Keratinocyte (primary cell): ENCODE results near the gene AOAH. TPM values are rescaled to one million over a fixed set of nuclear protein-coding genes. Genes with fewer than 3 reads are reported as not detected.
"Not testable (repeated sequence)": the region's sequence is repeated elsewhere in the genome, so short reads cannot be mapped to it uniquely, and the experiment has no call there.

Experiments used
- DNase-seq: peaks from one replicate; pipeline ENCODE4 v3.0.0-alpha.2; 2011; ENCODE audit warnings: low read depth, missing footprints, low spot score
- FAIRE-seq: peaks from 2 replicates; lab custom pipeline; 2011; peaks lifted over from hg19 to GRCh38; lab: Jason Lieb, UNC
- H2AFZ ChIP-seq: 2 replicates; pipeline ENCODE4 v1.6.0; 2012; ENCODE audit warnings: low read length, control low read depth, inconsistent platforms; ENCODE audit not compliant: control insufficient read depth
- H3K27ac ChIP-seq: 2 replicates; pipeline ENCODE4 v1.5.1; 2011; ENCODE audit warnings: low read length; ENCODE audit not compliant: control insufficient read depth, insufficient read depth
- H3K27me3 ChIP-seq: 3 replicates; pipeline ENCODE4 v1.6.0; 2011; ENCODE audit warnings: low read length; ENCODE audit not compliant: control insufficient read depth, insufficient read depth; ENCODE audit errors: extremely low read depth
- H3K36me3 ChIP-seq, 2 experiments: 2 replicates in 1 of 2; 3 replicates in 1 of 2; pipeline ENCODE4 v1.5.1; 2011; ENCODE audit warnings: low read length in 2 of 2, mild to moderate bottlenecking in 1 of 2; ENCODE audit not compliant: control insufficient read depth in 2 of 2, insufficient read depth in 2 of 2; ENCODE audit errors: extremely low read depth in 1 of 2
- H3K4me1 ChIP-seq: 3 replicates; pipeline ENCODE4 v1.5.1; 2011; ENCODE audit warnings: low read length; ENCODE audit not compliant: control insufficient read depth, insufficient read depth; ENCODE audit errors: extremely low read depth
- H3K4me2 ChIP-seq: 3 replicates; pipeline ENCODE4 v1.6.0; 2011; ENCODE audit warnings: low read depth, low read length; ENCODE audit not compliant: control insufficient read depth, insufficient read depth; ENCODE audit errors: extremely low read depth
- H3K4me3 ChIP-seq, 3 experiments: fragments of 200-600 bp in 1 of 3; sonication (generic) in 1 of 3; 2 replicates in 2 of 3; 3 replicates in 1 of 3; pipeline ENCODE4 v1.5.1; 2011 to 2016; ENCODE audit warnings: low read length in 3 of 3, mild to moderate bottlenecking in 3 of 3, control low read depth in 2 of 3, inconsistent platforms in 1 of 3, low read depth in 1 of 3, mixed read lengths in 1 of 3, mixed run types in 1 of 3, moderate library complexity in 1 of 3; ENCODE audit not compliant: control insufficient read depth in 2 of 3, insufficient read depth in 2 of 3; ENCODE audit errors: extremely low read depth in 1 of 3
- H3K79me2 ChIP-seq: 2 replicates; pipeline ENCODE4 v1.6.0; 2012; ENCODE audit warnings: low read length; ENCODE audit not compliant: control insufficient read depth, insufficient read depth
- H3K9ac ChIP-seq: 3 replicates; pipeline ENCODE4 v1.6.0; 2011; ENCODE audit warnings: low read length; ENCODE audit not compliant: control insufficient read depth, insufficient read depth; ENCODE audit errors: extremely low read depth
- H3K9me1 ChIP-seq: 3 replicates; pipeline ENCODE4 v1.6.0; 2011; ENCODE audit warnings: low read length; ENCODE audit not compliant: control insufficient read depth, insufficient read depth; ENCODE audit errors: extremely low read depth
- H3K9me3 ChIP-seq: 2 replicates; pipeline ENCODE4 v1.5.1; 2012; ENCODE audit warnings: low read depth, low read length; ENCODE audit not compliant: control insufficient read depth
- H4K20me1 ChIP-seq: 3 replicates; pipeline ENCODE4 v1.6.0; 2011; ENCODE audit warnings: low read length; ENCODE audit not compliant: control insufficient read depth, insufficient read depth; ENCODE audit errors: extremely low read depth
- EZH2 ChIP-seq: IDR thresholded peaks from one replicate; pipeline ENCODE4 v1.6.1; 2012; ENCODE audit warnings: inconsistent platforms, mild to moderate bottlenecking, low read length, moderate library complexity
- dilution Hi-C: fragments of 300-500 bp; cut with MboI; formaldehyde crosslinking; loops from one replicate; pipeline ENCODE4 v1.7.0; 2020; ENCODE audit warnings: low sequenced_read_pairs; ENCODE audit not compliant: extremely low pct_ligation_motif_present
- polyA plus RNA-seq, 5 experiments: library from polyadenylated mRNA; depleted of rRNA in 3 of 5; stranded (reverse) in 3 of 5; stranded (forward) in 1 of 5; unstranded in 1 of 5; fragments of >200 nt; gene quantifications; 1 replicate in 1 of 5; 2 replicates in 3 of 5; 3 replicates in 1 of 5; pipeline versions ENCODE4 v1.2.1 to v1.2.3, GENCODE V29; 2011 to 2012; ENCODE audit warnings: missing spikeins in 2 of 5, low read depth in 1 of 5, low replicate concordance in 1 of 5
- TF ChIP-seq, protein P1 (sequence below), 3 experiments: IDR thresholded peaks in 1 of 3; conservative IDR thresholded peaks in 1 of 3; optimal IDR thresholded peaks in 1 of 3; 2 replicates in 2 of 3; 3 replicates in 1 of 3; pipeline versions ENCODE3 to v1.5.1; 2011; ENCODE audit warnings: low read length in 3 of 3, mild to moderate bottlenecking in 3 of 3, moderate library complexity in 2 of 3, control low read depth in 1 of 3, inconsistent platforms in 1 of 3; ENCODE audit not compliant: insufficient read depth in 2 of 3; ENCODE audit errors: extremely low read depth in 1 of 3

AOAH gene
- polyA plus RNA-seq, 1 donor (not counting 4 experiments of a cell fraction or from before 2014, with no cell fraction given) = 0.43 TPM

DNA sequence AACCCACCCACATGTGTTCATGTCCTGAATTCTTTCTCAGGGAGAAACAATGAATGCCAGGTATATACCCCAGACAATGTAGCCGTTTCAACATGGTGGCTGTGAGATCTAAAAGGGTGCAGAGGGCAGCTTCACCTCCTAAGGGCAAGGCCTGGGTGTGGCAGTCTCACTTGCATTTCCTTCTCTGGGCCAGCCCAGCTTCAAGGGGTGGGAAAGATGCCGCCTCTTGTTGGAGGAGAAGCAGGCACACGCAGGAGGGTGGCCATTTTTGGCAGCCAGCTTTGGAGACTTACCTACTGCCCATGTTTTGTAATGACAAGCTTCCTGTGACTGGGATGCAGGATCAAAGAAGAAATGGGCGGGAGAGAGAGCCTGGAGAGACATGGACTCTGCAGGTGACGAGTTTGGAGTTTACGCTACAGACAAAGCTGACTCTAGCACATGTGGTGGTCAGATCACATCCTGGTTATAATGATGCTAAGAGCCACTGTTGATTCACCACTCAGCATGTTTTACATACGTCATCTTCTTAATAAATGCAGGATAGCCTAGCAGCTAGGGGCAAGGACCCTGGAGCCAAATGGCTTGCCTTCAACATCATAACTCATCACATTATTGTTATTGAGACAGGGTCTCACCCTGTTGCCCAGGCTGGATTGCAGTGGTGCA lies 218.0 kb downstream of the AOAH start:
- TF ChIP-seq, protein P1, sequence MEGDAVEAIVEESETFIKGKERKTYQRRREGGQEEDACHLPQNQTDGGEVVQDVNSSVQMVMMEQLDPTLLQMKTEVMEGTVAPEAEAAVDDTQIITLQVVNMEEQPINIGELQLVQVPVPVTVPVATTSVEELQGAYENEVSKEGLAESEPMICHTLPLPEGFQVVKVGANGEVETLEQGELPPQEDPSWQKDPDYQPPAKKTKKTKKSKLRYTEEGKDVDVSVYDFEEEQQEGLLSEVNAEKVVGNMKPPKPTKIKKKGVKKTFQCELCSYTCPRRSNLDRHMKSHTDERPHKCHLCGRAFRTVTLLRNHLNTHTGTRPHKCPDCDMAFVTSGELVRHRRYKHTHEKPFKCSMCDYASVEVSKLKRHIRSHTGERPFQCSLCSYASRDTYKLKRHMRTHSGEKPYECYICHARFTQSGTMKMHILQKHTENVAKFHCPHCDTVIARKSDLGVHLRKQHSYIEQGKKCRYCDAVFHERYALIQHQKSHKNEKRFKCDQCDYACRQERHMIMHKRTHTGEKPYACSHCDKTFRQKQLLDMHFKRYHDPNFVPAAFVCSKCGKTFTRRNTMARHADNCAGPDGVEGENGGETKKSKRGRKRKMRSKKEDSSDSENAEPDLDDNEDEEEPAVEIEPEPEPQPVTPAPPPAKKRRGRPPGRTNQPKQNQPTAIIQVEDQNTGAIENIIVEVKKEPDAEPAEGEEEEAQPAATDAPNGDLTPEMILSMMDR (optimal IDR thresholded peaks at IDR 0.05 in 1 of 3, IDR thresholded peaks at IDR 0.05 in 1 of 3, conservative IDR thresholded peaks at IDR 0.05 in 1 of 3; ENCODE audit: extremely low read depth in 1 of 3, insufficient read depth in 2 of 3, low read length in 3 of 3) = no peak
- no peak for TF ChIP-seq EZH2
- no peak overlapping the region for H3K9ac ChIP-seq
- H3K9me3 ChIP-seq = no peaks in the 10 kb centered on the region
- H3K4me1 ChIP-seq = peaks cover 11% of the 10 kb centered on the region
- no peak overlapping the region for H3K4me2 ChIP-seq
- DNase-seq (no peak), FAIRE-seq (no peak)
- no peaks in the 10 kb centered on the region for H3K36me3 ChIP-seq
- H2AFZ ChIP-seq = no peak overlapping the region
- dilution Hi-C loops = no loop called here
- H3K27ac ChIP-seq = peak overlapping the region; percentile 16
- H4K20me1 ChIP-seq = no peaks in the 10 kb centered on the region
- no peaks in the 10 kb centered on the region for H3K27me3 ChIP-seq
- no peaks in the 10 kb centered on the region for H3K79me2 ChIP-seq
- no peak overlapping the region for H3K4me3 ChIP-seq
- no peaks in the 10 kb centered on the region for H3K9me1 ChIP-seq

DNA sequence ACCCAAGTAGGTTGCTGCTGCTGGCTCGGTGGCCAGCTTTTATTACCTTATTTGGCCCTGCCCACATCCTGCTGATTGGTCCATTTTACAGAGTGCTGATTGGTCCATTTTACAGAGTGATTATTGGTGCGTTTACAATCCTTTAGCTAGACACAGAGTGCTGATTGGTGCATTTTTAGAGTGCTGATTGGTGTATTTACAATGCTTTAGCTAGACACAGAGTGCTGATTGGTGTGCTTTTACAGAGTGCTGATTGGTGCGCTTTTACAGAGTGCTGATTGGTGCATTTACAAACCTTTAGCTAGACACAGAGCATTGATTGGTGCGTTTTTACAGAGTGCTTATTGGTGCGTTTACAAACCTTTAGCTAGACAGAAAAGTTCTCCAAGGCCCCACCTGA lies 219.7 kb downstream of the AOAH start:
- H3K4me3 ChIP-seq, H3K9ac ChIP-seq, H3K79me2 ChIP-seq, H3K9me1 ChIP-seq, H3K36me3 ChIP-seq, H2AFZ ChIP-seq, FAIRE-seq, H3K27me3 ChIP-seq, H3K4me2 ChIP-seq, H3K9me3 ChIP-seq, DNase-seq, H4K20me1 ChIP-seq, dilution Hi-C loops, H3K27ac ChIP-seq: not testable (repeated sequence)
- H3K4me1 ChIP-seq = peaks cover 11% of the 10 kb centered on the region

DNA sequence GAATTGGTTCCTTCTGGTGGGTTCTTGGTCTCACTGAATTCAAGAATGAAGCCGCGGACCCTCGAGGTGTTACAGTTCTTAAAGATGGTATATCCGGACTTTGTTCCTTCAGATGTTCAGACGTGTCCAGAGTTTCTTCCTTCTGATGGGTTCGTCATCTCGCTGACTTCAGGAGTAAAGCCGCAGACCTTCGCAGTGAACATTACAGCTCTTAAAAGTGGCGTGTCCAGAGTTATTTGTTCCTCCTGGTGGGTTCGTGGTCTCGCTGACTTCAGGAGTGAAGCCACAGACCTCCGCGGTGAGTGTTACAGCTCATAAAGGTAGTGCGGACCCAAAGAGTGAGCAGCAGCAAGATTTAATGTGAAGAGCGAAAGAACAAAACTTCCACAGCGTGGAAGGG lies 220.1 kb downstream of the AOAH start:
- FAIRE-seq, H3K9me1 ChIP-seq, H3K27ac ChIP-seq, H3K9ac ChIP-seq, DNase-seq, H3K9me3 ChIP-seq, H3K36me3 ChIP-seq, H3K4me3 ChIP-seq, H2AFZ ChIP-seq, H3K27me3 ChIP-seq, H3K79me2 ChIP-seq, H4K20me1 ChIP-seq, dilution Hi-C loops, H3K4me2 ChIP-seq: not testable (repeated sequence)
- H3K4me1 ChIP-seq = peaks cover 11% of the 10 kb centered on the region
